Fibroblast of skin of abdomen (primary cell): ENCODE data around the gene CCDC51. TPM values are rescaled to one million over a fixed set of nuclear protein-coding genes. Genes with fewer than 3 reads are reported as not detected.
"Not testable (repeated sequence)": the region's sequence is repeated elsewhere in the genome, so short reads cannot be mapped to it uniquely, and the experiment has no call there.

Experiments
- DNase-seq: peaks from one replicate; pipeline ENCODE4 v3.0.0-alpha.2; 2013
- polyA plus RNA-seq, 2 experiments: library from polyadenylated mRNA; unstranded; fragments of 120-200 nt; gene quantifications; one replicate each; pipeline ENCODE4 v1.2.1, GENCODE V29; 2013; ENCODE audit not compliant: insufficient read length in 2 of 2

The CCDC51 gene
- 14.0 TPM for polyA plus RNA-seq (2013, experiment 1 of 2; ENCODE audit: insufficient read length)
- 14.6 TPM for polyA plus RNA-seq (2013, experiment 2 of 2; ENCODE audit: insufficient read length)

- DNase-seq: peak; percentile 94
Measured at GRCh38 chr3:48439820-48440589, at the start of gene CCDC51, which contains the start of gene TMA7. Gene CCDC51 (minus strand): TSS chr3:48440119. CDS start chr3:48435128, 4,991 bp downstream. Gene TMA7 (plus strand): TSS chr3:48440257. CDS start chr3:48440297, 40 bp downstream.

- no peak for DNase-seq
Measured at GRCh38 chr3:48486952-48487351, 47.0 kb upstream of the CCDC51 start.

- DNase-seq: not testable (repeated sequence)
Measured at GRCh38 chr3:48482822-48483221, 42.9 kb upstream of the CCDC51 start.

- not testable (repeated sequence) for DNase-seq
Measured at GRCh38 chr3:48480891-48481290, 41.0 kb upstream of the CCDC51 start.

GRCh38 chr3:48478626-48479555 is 39.0 kb upstream of the CCDC51 start:
- DNase-seq: no peak

- no peak for DNase-seq
Measured at GRCh38 chr3:48477959-48478520, 38.1 kb upstream of the CCDC51 start.

GRCh38 chr3:48476426-48477053 is 36.6 kb upstream of the CCDC51 start:
- DNase-seq: no peak

- DNase-seq: no peak
Measured at GRCh38 chr3:48475188-48475587, 35.3 kb upstream of the CCDC51 start.

- DNase-seq: no peak
Measured at GRCh38 chr3:48474619-48475018, 34.7 kb upstream of the CCDC51 start.

GRCh38 chr3:48474031-48474430 is 34.1 kb upstream of the CCDC51 start:
- not testable (repeated sequence) for DNase-seq

GRCh38 chr3:48473617-48473952 is 33.7 kb upstream of the CCDC51 start:
- no peak for DNase-seq

GRCh38 chr3:48472923-48473616 is 33.2 kb upstream of the CCDC51 start:
- peak; percentile 91 for DNase-seq

GRCh38 chr3:48472673-48472922 is 32.7 kb upstream of the CCDC51 start:
- no peak for DNase-seq

GRCh38 chr3:48470286-48470685 is 30.4 kb upstream of the CCDC51 start:
- DNase-seq: no peak

- DNase-seq: no peak
Measured at GRCh38 chr3:48469046-48469915, 29.4 kb upstream of the CCDC51 start.

GRCh38 chr3:48468329-48468731 is 28.4 kb upstream of the CCDC51 start:
- DNase-seq: no peak

GRCh38 chr3:48467473-48468267 is 27.8 kb upstream of the CCDC51 start:
- no peak for DNase-seq

GRCh38 chr3:48467110-48467454 is 27.2 kb upstream of the CCDC51 start:
- DNase-seq: no peak

- no peak for DNase-seq
Measured at GRCh38 chr3:48466386-48467109, 26.6 kb upstream of the CCDC51 start.
